ENCODE results near the gene HRH3.

The HRH3 gene

DNA sequence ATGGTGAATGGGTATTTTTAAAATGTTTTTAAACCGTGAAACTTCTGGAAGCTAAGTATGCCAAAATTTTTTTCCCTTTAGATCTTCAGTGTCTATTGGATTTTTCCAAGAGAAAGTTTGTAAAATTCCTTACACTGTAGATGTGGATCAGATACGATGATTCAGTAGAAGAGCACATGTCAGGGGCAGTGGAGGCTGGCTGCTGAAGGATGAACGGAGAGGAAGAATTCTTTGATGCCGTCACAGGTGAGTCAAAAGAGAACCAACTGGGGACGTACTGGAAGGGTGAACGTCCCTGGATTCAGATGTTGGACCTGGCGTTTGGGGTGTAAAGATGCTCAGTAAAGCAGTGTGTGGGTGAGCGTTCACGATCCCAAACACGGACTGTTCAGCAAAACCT lies 35.9 kb upstream of the HRH3 start:
- DNase-seq (ENCODE audit: extremely low spot score) = no peak
- TF ChIP-seq ZNF384 (IDR thresholded peaks at IDR 0.05) (no peak), SUZ12 (IDR thresholded peaks at IDR 0.05) (no peak), PKNOX1 (IDR thresholded peaks at IDR 0.05) (no peak), SP1 (IDR thresholded peaks at IDR 0.05) (no peak), FOXM1 (IDR thresholded peaks at IDR 0.05; ENCODE audit: borderline replicate concordance) (no peak), ARNT (IDR thresholded peaks at IDR 0.05) (no peak), FOXK2 (IDR thresholded peaks at IDR 0.05) (no peak), BHLHE40 (IDR thresholded peaks at IDR 0.05; ENCODE audit: borderline replicate concordance) (no peak), L3MBTL2 (conservative IDR thresholded peaks at IDR 0.05) (no peak), LEF1 (IDR thresholded peaks at IDR 0.05; ENCODE audit: borderline replicate concordance) (no peak)
- POLR2A ChIA-PET = no interaction called here
- CTCF ChIA-PET = no interaction called here

- CTCF ChIA-PET = no interaction called here
- DNase-seq (ENCODE audit: extremely low spot score) = no peak
- TF ChIP-seq FOXA1 (IDR thresholded peaks at IDR 0.05) (no peak), SUZ12 (IDR thresholded peaks at IDR 0.05) (no peak), HDGF (IDR thresholded peaks at IDR 0.05; ENCODE audit: borderline replicate concordance) (no peak), L3MBTL2 (conservative IDR thresholded peaks at IDR 0.05) (no peak), ZNF384 (IDR thresholded peaks at IDR 0.05) (no peak), CTBP1 (IDR thresholded peaks at IDR 0.05; ENCODE audit: borderline replicate concordance) (no peak), FOXM1 (IDR thresholded peaks at IDR 0.05; ENCODE audit: borderline replicate concordance) (no peak), TARDBP (IDR thresholded peaks at IDR 0.05) (no peak), BHLHE40 (IDR thresholded peaks at IDR 0.05; ENCODE audit: borderline replicate concordance) (no peak), LEF1 (IDR thresholded peaks at IDR 0.05; ENCODE audit: borderline replicate concordance) (no peak), PKNOX1 (IDR thresholded peaks at IDR 0.05) (no peak), NFRKB (IDR thresholded peaks at IDR 0.05) (no peak)
- POLR2A ChIA-PET = no interaction called here
Observed at GRCh38 chr20:62254021-62254724, 34.1 kb upstream of the HRH3 start.

- TF ChIP-seq NFRKB (IDR thresholded peaks at IDR 0.05) = no peak
- no peak for TF ChIP-seq L3MBTL2 (conservative IDR thresholded peaks at IDR 0.05)
- TF ChIP-seq TARDBP (IDR thresholded peaks at IDR 0.05) = no peak
- no peak for TF ChIP-seq ELF4 (IDR thresholded peaks at IDR 0.05)
- TF ChIP-seq ZNF384 (IDR thresholded peaks at IDR 0.05) = no peak
- TF ChIP-seq ARNT (IDR thresholded peaks at IDR 0.05) = no peak
- TF ChIP-seq SUZ12 (IDR thresholded peaks at IDR 0.05) = no peak
- no peak for TF ChIP-seq FOXM1 (IDR thresholded peaks at IDR 0.05; ENCODE audit: borderline replicate concordance)
- no peak for TF ChIP-seq FOXA1 (IDR thresholded peaks at IDR 0.05)
- no peak for DNase-seq (ENCODE audit: extremely low spot score)
- ChIA-PET CTCF (no interaction called here), POLR2A (no interaction called here)
Observed at GRCh38 chr20:62253398-62253797, 33.3 kb upstream of the HRH3 start.

DNA sequence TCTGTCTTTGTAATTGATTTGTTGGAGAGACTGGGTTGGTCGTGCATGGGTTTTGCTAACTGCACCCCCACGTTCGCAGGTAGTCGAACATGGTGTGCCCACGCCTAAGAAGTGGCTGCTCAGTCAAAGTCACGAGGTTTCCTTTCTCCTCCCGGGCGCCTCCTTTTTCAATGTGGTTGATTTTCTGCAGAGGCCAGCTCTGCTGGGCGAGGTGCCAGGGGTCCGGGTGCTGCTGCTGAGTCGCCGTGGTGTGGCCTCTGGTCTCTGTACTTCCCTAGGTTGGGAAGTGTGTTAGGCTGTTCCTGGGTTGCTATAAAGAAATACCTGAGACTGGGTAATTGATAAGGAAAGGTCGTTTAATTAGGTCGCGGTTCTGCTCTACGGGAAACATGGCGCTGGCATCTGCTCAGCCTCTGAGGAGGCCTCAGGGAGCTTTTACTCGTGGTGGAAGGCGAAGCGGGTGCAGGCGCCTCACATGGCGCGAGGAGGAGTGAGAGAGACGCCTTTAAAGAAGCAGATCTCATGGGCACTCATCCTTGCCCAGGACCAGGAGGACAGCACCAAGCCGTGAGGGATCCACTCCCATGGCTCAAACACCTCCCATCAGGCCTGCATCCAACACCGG lies 32.4 kb upstream of the HRH3 start:
- TF ChIP-seq BHLHE40 (IDR thresholded peaks at IDR 0.05; ENCODE audit: borderline replicate concordance) = no peak
- ChIA-PET POLR2A (no interaction called here), CTCF (no interaction called here)
- DNase-seq (ENCODE audit: extremely low spot score) = no peak

- no peak for DNase-seq (ENCODE audit: extremely low spot score)
- TF ChIP-seq TARDBP (IDR thresholded peaks at IDR 0.05) = no peak
- no peak for TF ChIP-seq L3MBTL2 (conservative IDR thresholded peaks at IDR 0.05)
- TF ChIP-seq FOXK2 (IDR thresholded peaks at IDR 0.05) = no peak
- no peak for TF ChIP-seq PKNOX1 (IDR thresholded peaks at IDR 0.05)
- TF ChIP-seq ARNT (IDR thresholded peaks at IDR 0.05) = no peak
- no peak for TF ChIP-seq NFRKB (IDR thresholded peaks at IDR 0.05)
- TF ChIP-seq CTBP1 (IDR thresholded peaks at IDR 0.05; ENCODE audit: borderline replicate concordance) = no peak
- TF ChIP-seq SUZ12 (IDR thresholded peaks at IDR 0.05) = no peak
- TF ChIP-seq SP1 (IDR thresholded peaks at IDR 0.05) = no peak
- no peak for TF ChIP-seq FOXA1 (IDR thresholded peaks at IDR 0.05)
- TF ChIP-seq ELF4 (IDR thresholded peaks at IDR 0.05) = no peak
- no peak for TF ChIP-seq FOXM1 (IDR thresholded peaks at IDR 0.05; ENCODE audit: borderline replicate concordance)
- no peak for TF ChIP-seq LEF1 (IDR thresholded peaks at IDR 0.05; ENCODE audit: borderline replicate concordance)
- TF ChIP-seq BHLHE40 (IDR thresholded peaks at IDR 0.05; ENCODE audit: borderline replicate concordance) = no peak
- TF ChIP-seq ZNF384 (IDR thresholded peaks at IDR 0.05) = no peak
- no peak for TF ChIP-seq HDGF (IDR thresholded peaks at IDR 0.05; ENCODE audit: borderline replicate concordance)
- ChIA-PET POLR2A (no interaction called here), CTCF (no interaction called here)
Observed at GRCh38 chr20:62248890-62249560, 28.9 kb upstream of the HRH3 start.

Measured in HEK293T (cell line).